IMR-90 (cell line): ENCODE results near the gene HEYL. TPM values are rescaled to one million over a fixed set of nuclear protein-coding genes. Genes with fewer than 3 reads are reported as not detected.
A peak's percentile ranks its signal among the peaks of the same experiment; 100 is the strongest.

Experiments
- ATAC-seq: fragments of 200-7000 bp; cut with Tn5 transposase; 2 replicates; pipeline ENCODE4 v1.9.1; 2020; ENCODE audit warnings: low read depth, mild to moderate bottlenecking, moderate library complexity
- BruUV-seq: library from RNA; stranded (reverse); fragments of 400-500 nt; replicated peaks from 2 replicates; lab custom pipeline; 2021; lab: Mats Ljungman, UMichigan
- CTCF ChIA-PET: fragments of 300-600 bp; formaldehyde crosslinking; extraction: SDS; loops from one replicate; lab custom pipeline; 2021; ENCODE audit warnings: antibody characterized with exemption; lab: Yijun Ruan, JAX
- POLR2A ChIA-PET: fragments of 300-600 bp; sonication (Branson Sonifier 250); formaldehyde crosslinking; loops from one replicate; lab custom pipeline; 2022; ENCODE audit warnings: antibody characterized with exemption; ENCODE audit not compliant: unreplicated experiment; lab: Charles Lee
- DNase-seq: peaks from one replicate; pipeline ENCODE4 v3.0.0; 2013
- H2AFZ ChIP-seq: replicated peaks from 2 replicates; pipeline ENCODE3; 2013; ENCODE audit warnings: low read length, mild to moderate bottlenecking; ENCODE audit not compliant: poor library complexity
- H2AK5ac ChIP-seq: 2 replicates; pipeline ENCODE4 v1.6.1; 2013; ENCODE audit warnings: low read depth, low read length, inconsistent platforms
- H2AK9ac ChIP-seq: replicated peaks from 2 replicates; pipeline ENCODE3; 2013; ENCODE audit warnings: mild to moderate bottlenecking, low read depth, low read length, moderate library complexity; ENCODE audit not compliant: poor library complexity
- H2BK120ac ChIP-seq: 2 replicates; pipeline ENCODE4 v1.6.1; 2013; ENCODE audit warnings: low read depth, low read length, inconsistent platforms
- H2BK15ac ChIP-seq: 3 replicates; pipeline ENCODE4 v1.6.1; 2013; ENCODE audit warnings: low read depth, low read length, inconsistent platforms
- H2BK20ac ChIP-seq: 2 replicates; pipeline ENCODE4 v1.6.1; 2013; ENCODE audit warnings: low read depth, mild to moderate bottlenecking, inconsistent platforms, low read length, moderate library complexity
- H2BK5ac ChIP-seq: 2 replicates; pipeline ENCODE4 v1.6.1; 2013; ENCODE audit warnings: mild to moderate bottlenecking, low read depth, low read length, inconsistent platforms; ENCODE audit not compliant: poor library complexity, severe bottlenecking
- H3K14ac ChIP-seq: replicated peaks from 2 replicates; pipeline ENCODE4 v1.6.1; 2013; ENCODE audit warnings: low read depth, low read length, inconsistent platforms
- H3K18ac ChIP-seq: 2 replicates; pipeline ENCODE4 v1.6.1; 2013; ENCODE audit warnings: low read depth, low read length, control low read depth
- H3K23ac ChIP-seq: 2 replicates; pipeline ENCODE4 v1.6.1; 2013; ENCODE audit warnings: low read depth, low read length, inconsistent platforms
- H3K27ac ChIP-seq: 2 replicates; pipeline ENCODE4 v1.5.1; 2013; ENCODE audit warnings: mild to moderate bottlenecking, control low read depth, low read length; ENCODE audit not compliant: insufficient read depth
- H3K27me3 ChIP-seq: 2 replicates; pipeline ENCODE4 v1.6.1; 2013; ENCODE audit warnings: low read length; ENCODE audit not compliant: control insufficient read depth, insufficient read depth
- H3K36me3 ChIP-seq: 2 replicates; pipeline ENCODE4 v1.6.1; 2013; ENCODE audit warnings: low read length, mixed read lengths; ENCODE audit not compliant: control insufficient read depth, insufficient read depth
- H3K4ac ChIP-seq: 2 replicates; pipeline ENCODE4 v1.6.1; 2013; ENCODE audit warnings: low read depth, low read length, inconsistent platforms
- H3K4me1 ChIP-seq: 2 replicates; pipeline ENCODE4 v1.6.1; 2013; ENCODE audit warnings: low read length, mixed read lengths; ENCODE audit not compliant: control insufficient read depth, insufficient read depth
- H3K4me2 ChIP-seq: 2 replicates; pipeline ENCODE4 v1.6.1; 2013; ENCODE audit warnings: low read depth, mild to moderate bottlenecking, control low read depth, low read length, moderate library complexity
- H3K4me3 ChIP-seq: 2 replicates; pipeline ENCODE4 v1.5.1; 2013; ENCODE audit warnings: low read depth, mild to moderate bottlenecking, control low read depth, low read length, moderate library complexity; ENCODE audit not compliant: insufficient read depth
- H3K56ac ChIP-seq: 2 replicates; pipeline ENCODE4 v1.6.1; 2013; ENCODE audit warnings: low read length, inconsistent platforms; ENCODE audit not compliant: insufficient read depth; ENCODE audit errors: extremely low read depth
- H3K79me1 ChIP-seq, 2 experiments: 2 replicates each; pipeline ENCODE4 v1.6.1; 2013; ENCODE audit warnings: low read length in 2 of 2, inconsistent platforms in 1 of 2, low read depth in 1 of 2
- H3K9ac ChIP-seq: 2 replicates; pipeline ENCODE4 v1.6.1; 2013; ENCODE audit warnings: low read depth, low read length, control low read depth
- H3K9me1 ChIP-seq: 2 replicates; pipeline ENCODE4 v1.6.1; 2013; ENCODE audit warnings: low read length, inconsistent platforms; ENCODE audit not compliant: insufficient read depth
- H3K9me3 ChIP-seq: 2 replicates; pipeline ENCODE4 v1.6.1; 2013; ENCODE audit warnings: low read length; ENCODE audit not compliant: control insufficient read depth, insufficient read depth
- H4K20me1 ChIP-seq: 2 replicates; pipeline ENCODE4 v1.6.1; 2013; ENCODE audit warnings: low read length, inconsistent platforms; ENCODE audit not compliant: insufficient read depth
- H4K5ac ChIP-seq: 2 replicates; pipeline ENCODE4 v1.6.1; 2013; ENCODE audit warnings: mild to moderate bottlenecking, low read depth, low read length, control low read depth
- H4K8ac ChIP-seq, 2 experiments: 2 replicates each; pipeline ENCODE4 v1.6.1; 2013; ENCODE audit warnings: low read depth in 2 of 2, low read length in 2 of 2, control low read depth in 1 of 2, inconsistent platforms in 1 of 2
- H4K91ac ChIP-seq: 2 replicates; pipeline ENCODE4 v1.6.1; 2013; ENCODE audit warnings: low read depth, low read length, inconsistent platforms; ENCODE audit not compliant: insufficient read depth
- BHLHE40 ChIP-seq: fragments of 150-350 bp; IDR thresholded peaks from 2 replicates; pipeline ENCODE4 v1.6.1; 2016; ENCODE audit warnings: mild to moderate bottlenecking, low read depth, low read length
- CEBPB ChIP-seq: IDR thresholded peaks from 2 replicates; pipeline ENCODE4 v1.6.1; 2012; ENCODE audit warnings: low read depth, low read length, improper control_type of control experiment
- CHD1 ChIP-seq: IDR thresholded peaks from 2 replicates; pipeline ENCODE4 v1.6.1; 2012; ENCODE audit warnings: low read depth, low read length, improper control_type of control experiment
- MAFK ChIP-seq: IDR thresholded peaks from 2 replicates; pipeline ENCODE4 v1.6.1; 2012; ENCODE audit warnings: low read depth, low read length, improper control_type of control experiment
- MAZ ChIP-seq: IDR thresholded peaks from 2 replicates; pipeline ENCODE4 v1.6.1; 2012; ENCODE audit warnings: low read depth, mild to moderate bottlenecking, low read length, improper control_type of control experiment, moderate library complexity, borderline replicate concordance
- MXI1 ChIP-seq: IDR thresholded peaks from 2 replicates; pipeline ENCODE4 v1.6.1; 2012; ENCODE audit warnings: low read depth, mild to moderate bottlenecking, low read length, moderate library complexity, borderline replicate concordance
- NFE2L2 ChIP-seq: fragments of 150-350 bp; IDR thresholded peaks from 2 replicates; pipeline ENCODE4 v1.6.1; 2016; ENCODE audit warnings: low read depth, mild to moderate bottlenecking, low read length
- POLR2A ChIP-seq: IDR thresholded peaks from 2 replicates; pipeline ENCODE4 v1.6.1; 2012; ENCODE audit warnings: mild to moderate bottlenecking, low read depth, low read length
- RAD21 ChIP-seq: IDR thresholded peaks from 2 replicates; pipeline ENCODE4 v1.6.1; 2012; ENCODE audit warnings: low read length, improper control_type of control experiment
- RCOR1 ChIP-seq: IDR thresholded peaks from 2 replicates; pipeline ENCODE4 v1.6.1; 2012; ENCODE audit warnings: mild to moderate bottlenecking, low read length, improper control_type of control experiment; ENCODE audit not compliant: insufficient replicate concordance
- RFX5 ChIP-seq: IDR thresholded peaks from 2 replicates; pipeline ENCODE4 v1.8.0; 2012; ENCODE audit warnings: low read depth, mild to moderate bottlenecking, low read length, moderate library complexity
- SMC3 ChIP-seq: fragments of 150-350 bp; IDR thresholded peaks from 2 replicates; pipeline ENCODE4 v1.6.1; 2016; ENCODE audit warnings: low read depth, mild to moderate bottlenecking, antibody characterized with exemption, low read length, moderate library complexity
- WGBS, 2 experiments: methylation state at CpG; one replicate each; pipeline versions ENCODE4 v1.1.5 to v1.1.7; 2013; ENCODE audit warnings: missing lambda C conversion rate in 2 of 2; ENCODE audit not compliant: insufficient read length in 1 of 2; ENCODE audit errors: extremely low coverage in 2 of 2; 5-methylcytosine and 5-hydroxymethylcytosine counted together
- dilution Hi-C: fragments of 300-500 bp; cut with HindIII; formaldehyde crosslinking; loops from one replicate; pipeline ENCODE4 v1.14.3; 2018; ENCODE audit warnings: low sequenced_read_pairs; ENCODE audit not compliant: unreplicated experiment
- in situ Hi-C: fragments of 300-500 bp; cut with MboI; formaldehyde crosslinking; loops from 3 replicates; pipeline ENCODE4 v1.14.3; 2019; ENCODE audit warnings: low sequenced_read_pairs, inconsistent platforms, mixed read lengths
- intact Hi-C: fragments of 100-400 bp; cut with micrococcal nuclease; formaldehyde crosslinking; loops from 2 replicates; pipeline ENCODE4 v1.10.0; 2022
- polyA plus RNA-seq, 3 experiments: library from polyadenylated mRNA; depleted of rRNA; stranded (reverse); fragments of >200 nt; gene quantifications; 2 replicates each; pipeline ENCODE4 v1.2.3, GENCODE V29; 2012; ENCODE audit warnings: low replicate concordance in 1 of 3
- total RNA-seq: library from RNA; depleted of rRNA; stranded (reverse); fragments of >200 nt; gene quantifications from 2 replicates; pipeline ENCODE4 v1.2.3, GENCODE V29; 2012
- TF ChIP-seq, protein P1 (sequence below): conservative IDR thresholded peaks from 2 replicates; pipeline ENCODE4 v1.5.1; 2012; ENCODE audit warnings: mild to moderate bottlenecking, low read depth, low read length, improper control_type of control experiment
- TF ChIP-seq, protein P2 (sequence below): fragments of 150-350 bp; IDR thresholded peaks from 2 replicates; pipeline ENCODE4 v1.6.1; 2017; ENCODE audit warnings: mild to moderate bottlenecking, antibody characterized with exemption, low read length, low read depth

Gene HEYL
- total and polyA plus RNA-seq, 2 of the 4 experiments (the other 2 are of a cell fraction): 0.02 TPM; not detected in 1

- Histone ChIP-seq H2AK5ac (no peak overlapping the region; the same call in 1 of the 2 replicates), H3K9ac (no peak overlapping the region), H4K91ac (peak overlapping the region; percentile 17; the same call in 1 of the 2 replicates), H3K4me2 (peak overlapping the region; percentile 3; the same call in 1 of the 2 replicates), H3K36me3 (no peaks in the 10 kb centered on the region), H2BK15ac (no peak overlapping the region), H3K4ac (peak overlapping the region; percentile 58; the same call in 1 of the 2 replicates), H3K79me1 (no peaks in the 10 kb centered on the region), H2BK5ac (no peak overlapping the region), H4K8ac (peak overlapping the region in 1 of 2 experiments; percentile 61; a peak in 1 of 4 replicates), H3K9me3 (no peaks in the 10 kb centered on the region), H3K56ac (no peak overlapping the region), H3K14ac (peak overlapping the region; percentile 77; the same call in 1 of the 2 replicates), H3K27me3 (peaks cover 2% of the 10 kb centered on the region; the same call in 1 of the 2 replicates), H2BK120ac (peak overlapping the region; percentile 56; the same call in 1 of the 2 replicates), H3K4me1 (peaks cover 13% of the 10 kb centered on the region), H4K20me1 (no peaks in the 10 kb centered on the region), H2BK20ac (0 out of 2 replicates have a peak overlapping the region, but pooled peaks have one; percentile 29), H3K4me3 (no peak overlapping the region), H3K27ac (peak overlapping the region; percentile 1; the same call in 1 of the 2 replicates), H2AFZ (peak overlapping the region; percentile 76), H3K23ac (no peak overlapping the region), H3K9me1 (0 out of 2 replicates have a peak, but pooled peaks cover 7% of the 10 kb centered on the region), H3K18ac (no peak overlapping the region), H2AK9ac (peak overlapping the region; percentile 53), H4K5ac (no peak overlapping the region; the same call in 1 of the 2 replicates)
- no TSS peak for BruUV-seq
- DNase-seq (peak; percentile 79), ATAC-seq (peak; percentile 84)
- intact Hi-C loops: no loop called here
- WGBS, 2 experiments: 17% methylated on average over 1 of the region's 12 CpGs; no CpG with 5 or more reads in 1 of the 2 experiments
- ChIA-PET POLR2A (no interaction called here), CTCF (interaction anchor here (0.9 to 1.8 kb wide), 4 partner anchors 9 to 40 kb away, joined by 3 to 15 read pairs (median 4); no protein-coding TSS in a partner anchor)
- dilution Hi-C loops: no loop called here
- in situ Hi-C loops: no loop called here
- TF ChIP-seq RAD21 (no peak), RCOR1 (no peak), SMC3 (no peak), RFX5 (no peak), MXI1 (no peak), CEBPB (no peak), MAZ (no peak; the same call in 1 of the 2 replicates), NFE2L2 (no peak), MAFK (no peak), BHLHE40 (no peak), POLR2A (no peak), CHD1 (no peak)
- TF ChIP-seq, protein P1, sequence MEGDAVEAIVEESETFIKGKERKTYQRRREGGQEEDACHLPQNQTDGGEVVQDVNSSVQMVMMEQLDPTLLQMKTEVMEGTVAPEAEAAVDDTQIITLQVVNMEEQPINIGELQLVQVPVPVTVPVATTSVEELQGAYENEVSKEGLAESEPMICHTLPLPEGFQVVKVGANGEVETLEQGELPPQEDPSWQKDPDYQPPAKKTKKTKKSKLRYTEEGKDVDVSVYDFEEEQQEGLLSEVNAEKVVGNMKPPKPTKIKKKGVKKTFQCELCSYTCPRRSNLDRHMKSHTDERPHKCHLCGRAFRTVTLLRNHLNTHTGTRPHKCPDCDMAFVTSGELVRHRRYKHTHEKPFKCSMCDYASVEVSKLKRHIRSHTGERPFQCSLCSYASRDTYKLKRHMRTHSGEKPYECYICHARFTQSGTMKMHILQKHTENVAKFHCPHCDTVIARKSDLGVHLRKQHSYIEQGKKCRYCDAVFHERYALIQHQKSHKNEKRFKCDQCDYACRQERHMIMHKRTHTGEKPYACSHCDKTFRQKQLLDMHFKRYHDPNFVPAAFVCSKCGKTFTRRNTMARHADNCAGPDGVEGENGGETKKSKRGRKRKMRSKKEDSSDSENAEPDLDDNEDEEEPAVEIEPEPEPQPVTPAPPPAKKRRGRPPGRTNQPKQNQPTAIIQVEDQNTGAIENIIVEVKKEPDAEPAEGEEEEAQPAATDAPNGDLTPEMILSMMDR: no peak
- TF ChIP-seq, protein P2, sequence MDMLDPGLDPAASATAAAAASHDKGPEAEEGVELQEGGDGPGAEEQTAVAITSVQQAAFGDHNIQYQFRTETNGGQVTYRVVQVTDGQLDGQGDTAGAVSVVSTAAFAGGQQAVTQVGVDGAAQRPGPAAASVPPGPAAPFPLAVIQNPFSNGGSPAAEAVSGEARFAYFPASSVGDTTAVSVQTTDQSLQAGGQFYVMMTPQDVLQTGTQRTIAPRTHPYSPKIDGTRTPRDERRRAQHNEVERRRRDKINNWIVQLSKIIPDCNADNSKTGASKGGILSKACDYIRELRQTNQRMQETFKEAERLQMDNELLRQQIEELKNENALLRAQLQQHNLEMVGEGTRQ: no peak
These were observed 7.0 kb upstream of the HEYL start for GRCh38 chr1:39646232-39647081.
